GM12865 (cell line): ENCODE measurements around the gene TRPM1.

Experiments
- DNase-seq: peaks from one replicate; pipeline ENCODE4 v3.0.0; 2010; ENCODE audit warnings: low read depth
- H3K4me3 ChIP-seq: 2 replicates; pipeline ENCODE4 v1.5.1; 2011; ENCODE audit warnings: mild to moderate bottlenecking, low read depth, low read length, control low read depth
- CTCF ChIP-seq: IDR thresholded peaks from 2 replicates; pipeline ENCODE4 v1.5.1; 2011; ENCODE audit warnings: low read length, control low read depth, low read depth, inconsistent platforms; ENCODE audit not compliant: insufficient read depth; ENCODE audit errors: missing control alignments

TRPM1 gene

GRCh38 chr15:31079519-31079918 lies 22.0 kb downstream of the TRPM1 start:
- TF ChIP-seq CTCF = no peak
- H3K4me3 ChIP-seq = no peak overlapping the region
- DNase-seq = no peak

- no peak for TF ChIP-seq CTCF
- DNase-seq = no peak
- H3K4me3 ChIP-seq = no peak overlapping the region
These were observed 23.1 kb downstream of the TRPM1 start for GRCh38 chr15:31078471-31078870.

- no peak overlapping the region for H3K4me3 ChIP-seq
- DNase-seq = no peak
- TF ChIP-seq CTCF = no peak
These were observed 23.6 kb downstream of the TRPM1 start for GRCh38 chr15:31077941-31078340.

GRCh38 chr15:31077181-31077580 lies 24.3 kb downstream of the TRPM1 start:
- TF ChIP-seq CTCF = no peak
- DNase-seq = peak; percentile 20
- no peak overlapping the region for H3K4me3 ChIP-seq

GRCh38 chr15:31074321-31074720 lies 27.2 kb downstream of the TRPM1 start:
- no peak for DNase-seq
- no peak for TF ChIP-seq CTCF
- H3K4me3 ChIP-seq = no peak overlapping the region

- no peak for DNase-seq
- TF ChIP-seq CTCF = no peak
- no peak overlapping the region for H3K4me3 ChIP-seq
These were observed 30.7 kb downstream of the TRPM1 start for GRCh38 chr15:31070867-31071266.

GRCh38 chr15:31069360-31070000 lies 32.0 kb downstream of the TRPM1 start:
- no peak for DNase-seq

More at GRCh38 chr15:31069360-31070000, 32.0 kb downstream of the TRPM1 start:
- no peak overlapping the region for H3K4me3 ChIP-seq
- no peak for TF ChIP-seq CTCF
